ENCODE results near the gene TMEM175. TPM values are rescaled to one million over a fixed set of nuclear protein-coding genes. Genes with fewer than 3 reads are reported as not detected.

TMEM175 gene
- total RNA-seq, 3 donors from 2014 or later: 30.1 to 39.0 (median 37.5) TPM

- ATAC-seq: no peak
- Histone ChIP-seq H3K36me3 (ENCODE audit: low read depth) (no peaks in the 10 kb centered on the region), H3K4me1 (ENCODE audit: low read depth) (no peaks in the 10 kb centered on the region), H3K9me3 (no peaks in the 10 kb centered on the region), H3K4me3 (no peak overlapping the region)
- TF ChIP-seq CTCF (IDR thresholded peaks at IDR 0.05): no peak
- intact Hi-C loops (cut with DNase I, micrococcal nuclease): no loop called here
- DNase-seq: peak in 2 of 3 donors; percentile 16 to 45
Measured at GRCh38 chr4:910366-911091, 21.7 kb upstream of the TMEM175 start.

GRCh38 chr4:911221-911751 is 21.0 kb upstream of the TMEM175 start:
- H3K4me3 ChIP-seq: no peak overlapping the region
- no peaks in the 10 kb centered on the region for H3K36me3 ChIP-seq (ENCODE audit: low read depth)
- no peak for TF ChIP-seq CTCF (IDR thresholded peaks at IDR 0.05)
- no peak for ATAC-seq
- no peaks in the 10 kb centered on the region for H3K9me3 ChIP-seq
- intact Hi-C loops (cut with DNase I, micrococcal nuclease): no loop called here
- H3K4me1 ChIP-seq (ENCODE audit: low read depth): no peaks in the 10 kb centered on the region
- DNase-seq: peak in 2 of 3 donors; percentile 23 to 41

GRCh38 chr4:911871-912490 is 20.3 kb upstream of the TMEM175 start:
- Histone ChIP-seq H3K9me3 (no peaks in the 10 kb centered on the region), H3K36me3 (ENCODE audit: low read depth) (no peaks in the 10 kb centered on the region), H3K4me1 (ENCODE audit: low read depth) (no peaks in the 10 kb centered on the region), H3K4me3 (no peak overlapping the region)
- no peak for TF ChIP-seq CTCF (IDR thresholded peaks at IDR 0.05)
- DNase-seq (peak in 2 of 3 donors; percentile 34 to 56), ATAC-seq (peak; percentile 56)
- intact Hi-C loops (cut with DNase I, micrococcal nuclease): no loop called here

- no peaks in the 10 kb centered on the region for H3K36me3 ChIP-seq (ENCODE audit: low read depth)
- no peaks in the 10 kb centered on the region for H3K4me1 ChIP-seq (ENCODE audit: low read depth)
Measured at GRCh38 chr4:912548-913279, 19.5 kb upstream of the TMEM175 start.

More at GRCh38 chr4:912548-913279, 19.5 kb upstream of the TMEM175 start:
- TF ChIP-seq CTCF (IDR thresholded peaks at IDR 0.05): no peak
- ATAC-seq: peak; percentile 91
- DNase-seq: peak; percentile 42 to 58 (median 46)
- H3K9me3 ChIP-seq: no peaks in the 10 kb centered on the region
- H3K4me3 ChIP-seq: no peak overlapping the region
- intact Hi-C loops (cut with DNase I, micrococcal nuclease): no loop called here

All from mucosa of descending colon (tissue), 3 donors.